T-helper 17 cell (primary cell): Measurements from ENCODE around the gene RPTOR. TPM values are rescaled to one million over a fixed set of nuclear protein-coding genes. Genes with fewer than 3 reads are reported as not detected.

ENCODE experiments used
- ATAC-seq: fragments of 150-1000 bp; cut with Tn5 transposase; 2 replicates; pipeline ENCODE4 v1.10.0; 2021; ENCODE audit warnings: mild to moderate bottlenecking, moderate library complexity
- DNase-seq, 3 donors: peaks; one replicate each; pipeline versions ENCODE4 v3.0.0 to v3.0.0-alpha.2; 2020 to 2021
- H3K9me3 ChIP-seq: one replicate; pipeline ENCODE4 v1.7.0; 2013; ENCODE audit warnings: low read length, mild to moderate bottlenecking; ENCODE audit not compliant: control insufficient read depth, poor library complexity, severe bottlenecking
- H3K27ac Mint-ChIP-seq: one replicate; pipeline ENCODE4 v1.8.0; 2022; ENCODE audit warnings: mild to moderate bottlenecking, moderate library complexity, mixed read lengths
- H3K27me3 Mint-ChIP-seq: one replicate; pipeline ENCODE4 v1.8.0; 2022; ENCODE audit warnings: mixed read lengths
- H3K36me3 Mint-ChIP-seq: one replicate; pipeline ENCODE4 v1.8.0; 2022; ENCODE audit warnings: low read depth, mixed read lengths
- H3K4me1 Mint-ChIP-seq: one replicate; pipeline ENCODE4 v1.8.0; 2022; ENCODE audit warnings: mild to moderate bottlenecking, mixed read lengths
- H3K4me3 Mint-ChIP-seq: one replicate; pipeline ENCODE4 v1.8.0; 2022; ENCODE audit warnings: mild to moderate bottlenecking, moderate library complexity, mixed read lengths
- total RNA-seq, 4 donors: library from RNA in 2 of 4; stranded (reverse) in 2 of 4; gene quantifications; one replicate each; pipeline ENCODE4 v1.2.3 and lab custom pipeline; 2022 to 2026

RPTOR gene
- total RNA-seq, 2 donors from 2014 or later = 55.1 to 61.5 TPM

DNA sequence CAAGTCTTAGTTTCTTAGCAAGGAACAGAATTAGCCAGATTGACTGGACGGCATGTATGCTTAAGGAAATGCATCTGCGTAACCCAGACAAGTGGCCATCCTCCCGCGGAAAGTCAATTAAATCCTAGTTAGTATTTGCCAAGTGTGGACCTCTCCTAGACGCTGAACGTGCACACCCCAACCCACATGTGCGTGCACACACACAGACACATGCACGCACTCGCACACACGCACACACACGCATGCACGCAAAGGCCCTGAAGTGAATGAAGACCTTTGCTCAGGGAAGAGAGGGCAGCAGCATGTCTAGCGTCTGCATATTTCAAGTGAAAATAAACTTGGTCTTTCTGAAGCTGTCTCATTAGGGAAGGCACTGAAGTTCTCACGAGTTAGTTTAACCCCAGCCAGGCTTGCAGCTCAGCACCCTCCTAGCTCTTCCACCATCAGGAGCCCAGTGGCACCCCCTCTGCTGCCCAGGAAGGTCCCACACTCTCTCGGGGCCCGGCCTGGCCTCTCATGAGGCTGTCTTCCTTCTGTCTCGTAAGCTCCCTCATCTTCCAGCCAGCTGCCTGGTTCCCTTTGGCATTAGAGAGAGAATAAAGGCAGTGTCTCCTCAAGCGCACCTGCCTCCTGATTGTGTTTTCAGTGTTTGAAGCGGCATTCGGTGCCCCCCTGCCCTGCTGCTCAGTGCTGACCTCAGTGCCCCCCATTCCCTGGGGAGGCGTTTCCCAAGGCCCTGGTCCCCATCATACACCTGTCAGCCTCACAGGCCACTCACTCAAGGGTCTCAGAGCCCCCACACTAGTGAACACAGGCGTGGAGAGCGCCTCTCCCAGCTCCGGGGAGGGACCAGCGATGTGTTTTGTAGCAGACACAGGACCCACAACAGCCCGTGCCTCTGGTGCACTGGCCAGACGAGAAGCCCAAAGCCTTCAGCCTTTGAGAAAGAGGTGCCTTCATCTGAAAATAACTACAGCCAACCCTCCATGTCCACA is 394.8 kb downstream of the RPTOR start:
- no peaks in the 10 kb centered on the region for H3K27me3 Mint-ChIP-seq
- no peaks in the 10 kb centered on the region for H3K36me3 Mint-ChIP-seq
- no peak for ATAC-seq
- peak in 1 of 3 donors; percentile 2 for DNase-seq
- H3K27ac Mint-ChIP-seq = peak overlapping the region; percentile 93
- no peak overlapping the region for H3K4me3 Mint-ChIP-seq
- H3K9me3 ChIP-seq = no peaks in the 10 kb centered on the region
- H3K4me1 Mint-ChIP-seq = peaks cover 18% of the 10 kb centered on the region

DNA sequence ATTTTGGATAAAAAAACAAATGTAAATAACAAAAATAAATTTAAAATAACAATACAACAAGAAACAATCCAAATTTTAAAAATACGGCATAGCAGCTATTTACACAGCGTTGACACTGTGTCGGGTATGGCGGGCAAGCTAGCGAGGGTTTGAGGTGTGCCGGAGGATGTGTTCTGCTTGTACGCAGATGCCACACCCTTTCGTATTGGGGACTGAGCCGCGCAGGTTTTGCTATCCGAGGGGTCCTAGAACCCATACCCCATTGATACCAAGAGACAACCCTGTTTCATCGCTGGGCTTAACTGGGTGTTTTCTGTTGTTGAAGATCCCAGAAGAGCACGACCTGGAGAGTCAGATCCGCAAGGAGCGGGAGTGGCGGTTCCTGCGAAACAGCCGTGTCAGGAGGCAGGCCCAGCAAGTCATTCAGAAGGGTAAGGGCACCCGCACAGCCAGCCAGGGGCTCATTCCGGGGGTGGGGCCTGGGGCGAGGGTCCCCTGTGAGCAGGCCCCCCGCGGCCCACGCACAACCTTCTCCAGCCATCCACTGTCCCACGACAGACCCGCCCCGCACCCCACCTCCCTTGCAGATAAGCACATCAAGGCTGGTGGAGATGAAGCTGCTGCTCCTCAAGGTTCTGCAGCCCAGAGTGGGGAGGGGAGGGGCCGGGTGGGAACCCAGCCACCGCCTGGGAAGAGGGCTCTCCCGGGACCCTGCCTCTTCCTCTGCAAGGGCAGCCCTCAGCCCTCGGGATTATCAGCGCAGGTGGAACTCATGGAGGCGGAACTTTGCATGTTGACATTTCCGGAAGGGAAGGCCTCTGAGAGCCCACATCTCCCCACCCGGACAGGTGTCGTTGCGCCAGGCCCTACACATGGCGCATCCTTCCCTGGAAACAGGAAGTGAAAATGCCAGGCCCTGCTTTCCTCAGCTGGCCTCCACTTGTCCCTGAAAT is 395.8 kb downstream of the RPTOR start:
- no peak overlapping the region for H3K4me3 Mint-ChIP-seq
- no peak for ATAC-seq
- H3K4me1 Mint-ChIP-seq = peaks cover 18% of the 10 kb centered on the region
- no peaks in the 10 kb centered on the region for H3K36me3 Mint-ChIP-seq
- no peaks in the 10 kb centered on the region for H3K27me3 Mint-ChIP-seq
- DNase-seq = peak in 1 of 3 donors; percentile 9
- H3K27ac Mint-ChIP-seq = no peak overlapping the region
- no peaks in the 10 kb centered on the region for H3K9me3 ChIP-seq

DNA sequence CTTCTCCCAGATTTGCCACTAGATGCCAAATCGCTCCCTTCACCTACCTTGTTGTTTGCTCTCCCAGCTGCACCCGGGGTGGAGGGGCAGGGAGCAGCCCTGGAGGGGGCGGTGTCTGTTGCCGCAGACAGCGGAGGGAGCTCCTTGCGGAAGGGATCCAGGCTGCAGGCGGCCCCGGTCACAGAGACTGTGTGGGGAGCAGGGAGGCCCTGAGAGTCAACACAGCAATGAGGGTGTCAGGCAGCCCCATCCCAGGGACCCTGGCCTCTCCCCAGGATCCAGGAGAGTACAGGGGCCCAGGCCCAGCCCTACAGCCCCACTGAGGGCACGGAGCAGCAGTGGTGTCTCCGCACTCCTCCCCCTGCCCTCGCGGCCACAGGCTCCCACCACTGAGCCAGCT is 396.5 kb downstream of the RPTOR start:
- Mint-ChIP-seq H3K27me3 (no peaks in the 10 kb centered on the region), H3K4me3 (no peak overlapping the region), H3K27ac (no peak overlapping the region), H3K36me3 (no peaks in the 10 kb centered on the region), H3K4me1 (peaks cover 18% of the 10 kb centered on the region)
- ATAC-seq (no peak), DNase-seq (peak in 1 of 3 donors; percentile 9)
- no peaks in the 10 kb centered on the region for H3K9me3 ChIP-seq

DNA sequence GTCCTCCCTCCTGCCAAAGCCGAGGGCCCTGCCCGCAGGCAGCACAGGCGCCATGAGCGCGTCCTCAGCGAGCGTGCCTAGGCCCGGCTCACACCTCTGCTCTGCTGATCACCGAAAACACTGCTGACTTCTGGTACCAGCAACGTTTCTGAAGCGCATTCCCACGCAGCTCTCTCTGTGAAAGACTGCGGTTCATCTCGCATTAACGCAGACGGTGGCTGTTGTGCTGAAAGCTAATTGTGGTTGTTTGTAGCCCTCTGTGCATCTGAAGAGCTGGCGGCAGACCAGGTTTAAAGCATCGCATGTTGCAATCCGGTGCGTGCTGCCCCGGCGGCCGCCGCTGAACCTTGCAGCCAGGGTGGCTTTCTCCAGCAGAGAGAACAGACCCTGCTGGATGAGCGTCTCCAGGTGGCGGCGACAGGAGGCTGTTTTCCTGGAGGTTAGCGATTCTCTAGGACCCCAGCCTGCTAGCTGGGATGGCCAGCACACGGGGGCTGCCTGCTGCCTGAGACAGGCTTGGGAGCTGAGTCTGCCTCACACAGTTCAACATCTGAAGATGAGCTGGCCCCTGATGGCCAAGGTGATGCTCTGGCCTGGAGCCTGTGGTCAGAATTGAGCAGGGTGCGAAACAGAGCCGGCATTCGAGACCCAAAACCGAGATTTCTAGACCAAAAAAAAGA is 397.2 kb downstream of the RPTOR start:
- no peaks in the 10 kb centered on the region for H3K27me3 Mint-ChIP-seq
- peaks cover 19% of the 10 kb centered on the region for H3K4me1 Mint-ChIP-seq
- no peak overlapping the region for H3K27ac Mint-ChIP-seq
- ATAC-seq = no peak
- no peak overlapping the region for H3K4me3 Mint-ChIP-seq
- H3K36me3 Mint-ChIP-seq = peaks cover 6% of the 10 kb centered on the region
- no peaks in the 10 kb centered on the region for H3K9me3 ChIP-seq
- peak in 1 of 3 donors; percentile 3 for DNase-seq

DNA sequence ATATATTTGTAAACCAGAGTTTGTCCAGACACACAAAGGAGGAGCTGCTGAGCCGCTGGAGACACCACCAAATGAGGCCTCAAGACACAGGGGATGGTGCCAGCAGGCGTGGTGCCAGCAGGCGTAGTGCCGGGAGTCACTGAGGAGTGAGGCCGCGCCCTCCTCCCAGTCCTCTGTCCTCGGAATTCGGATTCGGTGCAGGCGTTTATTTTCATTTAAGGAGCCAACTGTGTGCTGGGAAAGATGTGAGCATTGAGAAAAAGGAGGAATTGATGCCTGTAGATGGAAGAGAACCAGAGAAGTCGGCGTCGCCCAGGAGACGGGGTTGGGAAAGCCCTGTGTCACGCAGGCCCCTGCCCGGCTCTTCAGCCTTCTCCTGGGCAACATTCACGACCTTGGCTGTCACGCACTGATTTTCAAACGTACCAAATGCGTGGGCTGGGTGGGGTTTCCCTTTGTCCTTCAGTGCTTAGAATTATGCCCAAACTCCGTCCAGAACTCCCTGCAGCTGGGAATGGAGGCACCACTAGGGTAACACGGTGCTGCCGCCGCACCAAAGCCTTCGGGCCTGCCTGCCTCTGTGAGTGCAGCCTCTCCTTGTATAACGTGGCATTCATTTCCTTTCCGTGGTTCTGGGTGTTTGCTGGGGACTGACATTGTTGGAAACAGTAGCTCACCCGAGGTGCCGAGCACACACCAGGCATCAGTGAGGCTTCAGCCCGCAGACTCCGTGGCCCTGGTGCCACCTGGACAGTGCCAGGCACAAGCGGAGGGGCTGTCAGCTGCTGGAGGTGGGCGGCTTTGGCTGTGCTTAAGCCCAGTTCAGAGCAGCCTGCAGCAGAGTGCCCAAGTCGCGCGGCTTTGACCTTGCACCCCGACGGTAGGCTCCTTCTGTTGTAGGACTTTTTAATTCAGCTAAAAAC is 398.0 kb downstream of the RPTOR start:
- Mint-ChIP-seq H3K27ac (no peak overlapping the region), H3K4me3 (no peak overlapping the region), H3K27me3 (no peaks in the 10 kb centered on the region), H3K4me1 (peaks cover 18% of the 10 kb centered on the region), H3K36me3 (peaks cover 7% of the 10 kb centered on the region)
- ATAC-seq (no peak), DNase-seq (peak in 1 of 3 donors; percentile 8)
- no peaks in the 10 kb centered on the region for H3K9me3 ChIP-seq

DNA sequence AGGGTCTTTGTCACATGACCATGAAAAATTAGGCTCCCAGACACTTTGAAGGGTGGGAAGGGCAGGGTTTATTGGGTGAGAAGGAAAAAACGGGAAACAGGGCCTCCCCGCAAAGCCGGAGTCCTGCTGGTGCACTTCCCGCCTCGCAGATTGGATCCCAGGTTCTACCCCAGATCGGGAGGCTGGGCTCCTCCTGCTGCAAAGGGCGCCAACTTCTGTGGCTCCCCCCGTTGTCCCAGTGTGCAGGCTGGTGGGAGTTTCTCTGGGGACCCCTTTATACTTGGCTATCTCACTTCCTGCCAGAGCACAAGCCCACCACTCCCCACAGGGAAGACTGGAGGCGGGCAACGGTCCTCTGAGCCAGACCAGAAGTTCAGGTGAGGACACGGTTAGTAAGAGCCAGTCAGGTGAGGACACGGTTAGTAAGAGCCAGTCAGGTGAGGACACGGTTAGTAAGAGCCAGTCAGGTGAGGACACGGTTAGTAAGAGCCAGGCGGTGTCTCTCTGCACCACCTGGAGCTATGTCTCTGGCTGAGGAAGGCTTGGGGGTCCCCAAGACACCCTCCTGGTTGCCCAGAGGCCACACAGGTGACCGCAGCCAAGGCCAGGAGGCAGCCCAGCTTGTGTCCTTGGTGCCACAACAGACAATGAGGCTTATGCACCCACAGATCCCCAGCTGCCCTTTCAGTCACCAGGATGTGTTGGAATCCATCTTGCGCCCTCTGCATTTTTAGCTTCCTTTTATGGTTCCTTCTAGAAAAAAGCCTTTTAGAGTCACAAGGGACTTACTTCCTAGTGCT is 398.9 kb downstream of the RPTOR start:
- Mint-ChIP-seq H3K36me3 (peaks cover 7% of the 10 kb centered on the region), H3K27me3 (no peaks in the 10 kb centered on the region), H3K27ac (no peak overlapping the region), H3K4me3 (no peak overlapping the region), H3K4me1 (peaks cover 10% of the 10 kb centered on the region)
- ATAC-seq = no peak
- peak in 1 of 3 donors; percentile 1 for DNase-seq
- H3K9me3 ChIP-seq = no peaks in the 10 kb centered on the region

- no peak overlapping the region for H3K27ac Mint-ChIP-seq
- DNase-seq (peak in 1 of 3 donors; percentile 9), ATAC-seq (no peak)
- no peaks in the 10 kb centered on the region for H3K27me3 Mint-ChIP-seq
- peaks cover 3% of the 10 kb centered on the region for H3K4me1 Mint-ChIP-seq
- H3K9me3 ChIP-seq = no peaks in the 10 kb centered on the region
- peaks cover 7% of the 10 kb centered on the region for H3K36me3 Mint-ChIP-seq
- no peak overlapping the region for H3K4me3 Mint-ChIP-seq
Measured at GRCh38 chr17:80944326-80944725, 399.7 kb downstream of the RPTOR start.

DNA sequence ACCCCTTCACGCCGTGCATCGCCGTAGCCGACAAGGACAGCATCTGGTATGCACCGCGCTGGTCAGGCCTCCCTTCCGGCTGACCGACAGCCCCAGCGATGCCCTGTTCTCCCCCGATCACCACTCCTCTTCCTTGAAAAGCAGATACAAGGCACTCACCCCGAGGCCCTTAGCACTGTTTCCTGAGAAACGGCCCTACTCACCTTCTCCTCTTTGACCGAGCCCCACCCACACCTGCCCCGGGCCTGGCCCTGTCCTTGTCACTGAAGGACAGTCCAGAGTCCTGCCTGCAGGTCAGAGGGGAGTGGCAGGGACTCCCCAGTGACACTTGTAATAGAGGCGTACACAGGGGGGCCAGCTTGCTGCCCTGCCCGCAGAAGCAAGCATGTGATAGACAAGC is 401.1 kb downstream of the RPTOR start:
- H3K9me3 ChIP-seq = no peaks in the 10 kb centered on the region
- Mint-ChIP-seq H3K27me3 (no peaks in the 10 kb centered on the region), H3K4me3 (no peak overlapping the region), H3K4me1 (peaks cover 2% of the 10 kb centered on the region), H3K27ac (no peak overlapping the region), H3K36me3 (peaks cover 7% of the 10 kb centered on the region)
- peak in 1 of 3 donors; percentile 6 for DNase-seq
- ATAC-seq = no peak

GRCh38 chr17:80946449-80946848 is 401.8 kb downstream of the RPTOR start:
- H3K27ac Mint-ChIP-seq = no peak overlapping the region
- DNase-seq = no peak
- H3K4me3 Mint-ChIP-seq = no peak overlapping the region
- no peaks in the 10 kb centered on the region for H3K27me3 Mint-ChIP-seq
- H3K9me3 ChIP-seq = no peaks in the 10 kb centered on the region
- peaks cover 2% of the 10 kb centered on the region for H3K4me1 Mint-ChIP-seq
- ATAC-seq = no peak
- peaks cover 7% of the 10 kb centered on the region for H3K36me3 Mint-ChIP-seq

GRCh38 chr17:80947200-80947940 is 402.7 kb downstream of the RPTOR start:
- ATAC-seq = no peak
- no peak overlapping the region for H3K27ac Mint-ChIP-seq
- DNase-seq = peak in 1 of 3 donors; percentile 6
- no peaks in the 10 kb centered on the region for H3K9me3 ChIP-seq
- H3K27me3 Mint-ChIP-seq = no peaks in the 10 kb centered on the region
- no peak overlapping the region for H3K4me3 Mint-ChIP-seq
- H3K4me1 Mint-ChIP-seq = peaks cover 2% of the 10 kb centered on the region
- H3K36me3 Mint-ChIP-seq = peaks cover 7% of the 10 kb centered on the region
